Measurements from ENCODE around the gene P2RY8. TPM values are rescaled to one million over a fixed set of nuclear protein-coding genes. Genes with fewer than 3 reads are reported as not detected.

P2RY8 gene
- total RNA-seq, 2 experiments from 2014 or later: 27.5 to 28.3 TPM

GRCh38 chrX:1425381-1425780, 111.6 kb downstream of the P2RY8 start:
- DNase-seq (no peak), ATAC-seq (no peak)
- H3K27ac Mint-ChIP-seq: no peak overlapping the region
- no peaks in the 10 kb centered on the region for H3K4me1 Mint-ChIP-seq (ENCODE audit: low read depth)
- peaks cover 56% of the 10 kb centered on the region for H3K36me3 Mint-ChIP-seq (ENCODE audit: low read depth)
- no peak overlapping the region for H3K4me3 Mint-ChIP-seq
- intact Hi-C loops (cut with micrococcal nuclease): no loop called here
- ChIA-PET POLR2A (no interaction called here), CTCF (no interaction called here)
- peaks cover 22% of the 10 kb centered on the region for H3K9me3 Mint-ChIP-seq
- no peak for TF ChIP-seq CTCF (IDR thresholded peaks at IDR 0.05)
- H3K27me3 Mint-ChIP-seq: no peaks in the 10 kb centered on the region

GRCh38 chrX:1424147-1424851, 112.7 kb downstream of the P2RY8 start:
- intact Hi-C loops (cut with micrococcal nuclease): no loop called here

GRCh38 chrX:1423215-1423614, 113.8 kb downstream of the P2RY8 start:
- H3K36me3 Mint-ChIP-seq (ENCODE audit: low read depth): peaks cover 71% of the 10 kb centered on the region
- H3K4me3 Mint-ChIP-seq: no peak overlapping the region
- DNase-seq: no peak
- H3K9me3 Mint-ChIP-seq: peaks cover 23% of the 10 kb centered on the region
- no peak overlapping the region for H3K27ac Mint-ChIP-seq
- TF ChIP-seq CTCF (IDR thresholded peaks at IDR 0.05): no peak
- intact Hi-C loops (cut with micrococcal nuclease): no loop called here
- ATAC-seq: no peak
- POLR2A ChIA-PET: no interaction called here
- H3K4me1 Mint-ChIP-seq (ENCODE audit: low read depth): no peaks in the 10 kb centered on the region
- CTCF ChIA-PET: no interaction called here
- no peaks in the 10 kb centered on the region for H3K27me3 Mint-ChIP-seq

More at GRCh38 chrX:1424147-1424851, 112.7 kb downstream of the P2RY8 start:
- Mint-ChIP-seq H3K4me1 (ENCODE audit: low read depth) (no peaks in the 10 kb centered on the region), H3K36me3 (ENCODE audit: low read depth) (peaks cover 65% of the 10 kb centered on the region), H3K27ac (no peak overlapping the region), H3K27me3 (no peaks in the 10 kb centered on the region), H3K4me3 (no peak overlapping the region), H3K9me3 (peaks cover 23% of the 10 kb centered on the region)
- no peak for DNase-seq
- no peak for ATAC-seq
- no peak for TF ChIP-seq CTCF (IDR thresholded peaks at IDR 0.05)
- ChIA-PET CTCF (no interaction called here), POLR2A (no interaction called here)

GRCh38 chrX:1422135-1422465, 114.9 kb downstream of the P2RY8 start:
- intact Hi-C loops (cut with micrococcal nuclease): no loop called here
- POLR2A ChIA-PET: no interaction called here

More at GRCh38 chrX:1422135-1422465, 114.9 kb downstream of the P2RY8 start:
- no peak for TF ChIP-seq CTCF (IDR thresholded peaks at IDR 0.05)
- DNase-seq: no peak
- Mint-ChIP-seq H3K4me1 (ENCODE audit: low read depth) (no peaks in the 10 kb centered on the region), H3K9me3 (peaks cover 23% of the 10 kb centered on the region), H3K4me3 (no peak overlapping the region), H3K27ac (no peak overlapping the region), H3K27me3 (no peaks in the 10 kb centered on the region), H3K36me3 (ENCODE audit: low read depth) (peaks cover 67% of the 10 kb centered on the region)
- CTCF ChIA-PET: no interaction called here
- ATAC-seq: no peak

Measured in activated CD8-positive, alpha-beta T cell treated with anti-CD3 and anti-CD28 coated beads for 36 hours (primary cell).